HL-60 (cell line): ENCODE data around the gene ZGLP1.
A peak's percentile ranks its signal among the peaks of the same experiment; 100 is the strongest.
"Not testable (repeated sequence)": the region's sequence is repeated elsewhere in the genome, so short reads cannot be mapped to it uniquely, and the experiment has no call there.

Source experiments
- DNase-seq, 2 experiments: peaks; one replicate each; pipeline ENCODE4 v3.0.0-alpha.2; 2010 to 2020; ENCODE audit warnings: low read depth in 1 of 2, low spot score in 1 of 2
- H3K27ac ChIP-seq: fragments of 250-450 bp; sonication (Bioruptor Pico); replicated peaks from 2 replicates; pipeline ENCODE4 v1.5.1; 2020; ENCODE audit warnings: mild to moderate bottlenecking, moderate library complexity
- H3K27me3 ChIP-seq: fragments of 250-450 bp; sonication (Bioruptor Pico); 2 replicates; pipeline ENCODE4 v1.5.1; 2021; ENCODE audit warnings: mild to moderate bottlenecking, moderate library complexity; ENCODE audit not compliant: insufficient read depth, poor library complexity, severe bottlenecking
- H3K4me3 ChIP-seq: replicated peaks from 2 replicates; pipeline ENCODE4 v1.5.1; 2011; ENCODE audit warnings: mild to moderate bottlenecking, control low read depth, low read length; ENCODE audit not compliant: insufficient read depth
- GABPA ChIP-seq: IDR thresholded peaks from 2 replicates; pipeline ENCODE4 v1.6.1; 2012; ENCODE audit warnings: low read depth
- POLR2AphosphoS5 ChIP-seq: IDR thresholded peaks from 2 replicates; pipeline ENCODE4 v1.6.1; 2012; ENCODE audit warnings: low read depth
- SPI1 ChIP-seq: IDR thresholded peaks from 2 replicates; pipeline ENCODE4 v1.6.1; 2012; ENCODE audit warnings: low read depth, mild to moderate bottlenecking, borderline replicate concordance
- TF ChIP-seq, protein P1 (sequence below): IDR thresholded peaks from one replicate; pipeline ENCODE4 v1.5.1; 2011; ENCODE audit warnings: low read length, control low read depth, inconsistent platforms; ENCODE audit not compliant: insufficient read depth
- TF ChIP-seq, protein P2 (sequence below): IDR thresholded peaks from 2 replicates; pipeline ENCODE4 v1.6.1; 2012; ENCODE audit warnings: low read depth; ENCODE audit not compliant: insufficient replicate concordance

The ZGLP1 gene

DNA sequence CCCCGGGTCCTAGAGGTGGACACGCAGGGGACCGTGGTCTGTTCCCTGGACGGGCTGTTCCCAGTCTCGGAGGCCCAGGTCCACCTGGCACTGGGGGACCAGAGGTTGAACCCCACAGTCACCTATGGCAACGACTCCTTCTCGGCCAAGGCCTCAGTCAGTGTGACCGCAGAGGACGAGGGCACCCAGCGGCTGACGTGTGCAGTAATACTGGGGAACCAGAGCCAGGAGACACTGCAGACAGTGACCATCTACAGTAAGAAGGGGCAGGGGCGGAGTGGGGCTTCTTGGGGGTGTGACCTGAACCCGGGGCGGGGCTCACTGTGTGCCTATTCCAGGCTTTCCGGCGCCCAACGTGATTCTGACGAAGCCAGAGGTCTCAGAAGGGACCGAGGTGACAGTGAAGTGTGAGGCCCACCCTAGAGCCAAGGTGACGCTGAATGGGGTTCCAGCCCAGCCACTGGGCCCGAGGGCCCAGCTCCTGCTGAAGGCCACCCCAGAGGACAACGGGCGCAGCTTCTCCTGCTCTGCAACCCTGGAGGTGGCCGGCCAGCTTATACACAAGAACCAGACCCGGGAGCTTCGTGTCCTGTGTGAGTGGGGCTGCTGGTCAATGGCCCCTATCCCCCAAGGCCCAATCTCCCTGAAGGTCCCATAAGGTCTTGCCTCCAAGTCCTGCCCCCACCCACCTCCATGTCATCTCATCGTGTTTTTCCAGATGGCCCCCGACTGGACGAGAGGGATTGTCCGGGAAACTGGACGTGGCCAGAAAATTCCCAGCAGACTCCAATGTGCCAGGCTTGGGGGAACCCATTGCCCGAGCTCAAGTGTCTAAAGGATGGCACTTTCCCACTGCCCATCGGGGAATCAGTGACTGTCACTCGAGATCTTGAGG, 25.3 kb downstream of the ZGLP1 start:
- TF ChIP-seq, protein P1, sequence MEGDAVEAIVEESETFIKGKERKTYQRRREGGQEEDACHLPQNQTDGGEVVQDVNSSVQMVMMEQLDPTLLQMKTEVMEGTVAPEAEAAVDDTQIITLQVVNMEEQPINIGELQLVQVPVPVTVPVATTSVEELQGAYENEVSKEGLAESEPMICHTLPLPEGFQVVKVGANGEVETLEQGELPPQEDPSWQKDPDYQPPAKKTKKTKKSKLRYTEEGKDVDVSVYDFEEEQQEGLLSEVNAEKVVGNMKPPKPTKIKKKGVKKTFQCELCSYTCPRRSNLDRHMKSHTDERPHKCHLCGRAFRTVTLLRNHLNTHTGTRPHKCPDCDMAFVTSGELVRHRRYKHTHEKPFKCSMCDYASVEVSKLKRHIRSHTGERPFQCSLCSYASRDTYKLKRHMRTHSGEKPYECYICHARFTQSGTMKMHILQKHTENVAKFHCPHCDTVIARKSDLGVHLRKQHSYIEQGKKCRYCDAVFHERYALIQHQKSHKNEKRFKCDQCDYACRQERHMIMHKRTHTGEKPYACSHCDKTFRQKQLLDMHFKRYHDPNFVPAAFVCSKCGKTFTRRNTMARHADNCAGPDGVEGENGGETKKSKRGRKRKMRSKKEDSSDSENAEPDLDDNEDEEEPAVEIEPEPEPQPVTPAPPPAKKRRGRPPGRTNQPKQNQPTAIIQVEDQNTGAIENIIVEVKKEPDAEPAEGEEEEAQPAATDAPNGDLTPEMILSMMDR: no peak
- TF ChIP-seq, protein P2, sequence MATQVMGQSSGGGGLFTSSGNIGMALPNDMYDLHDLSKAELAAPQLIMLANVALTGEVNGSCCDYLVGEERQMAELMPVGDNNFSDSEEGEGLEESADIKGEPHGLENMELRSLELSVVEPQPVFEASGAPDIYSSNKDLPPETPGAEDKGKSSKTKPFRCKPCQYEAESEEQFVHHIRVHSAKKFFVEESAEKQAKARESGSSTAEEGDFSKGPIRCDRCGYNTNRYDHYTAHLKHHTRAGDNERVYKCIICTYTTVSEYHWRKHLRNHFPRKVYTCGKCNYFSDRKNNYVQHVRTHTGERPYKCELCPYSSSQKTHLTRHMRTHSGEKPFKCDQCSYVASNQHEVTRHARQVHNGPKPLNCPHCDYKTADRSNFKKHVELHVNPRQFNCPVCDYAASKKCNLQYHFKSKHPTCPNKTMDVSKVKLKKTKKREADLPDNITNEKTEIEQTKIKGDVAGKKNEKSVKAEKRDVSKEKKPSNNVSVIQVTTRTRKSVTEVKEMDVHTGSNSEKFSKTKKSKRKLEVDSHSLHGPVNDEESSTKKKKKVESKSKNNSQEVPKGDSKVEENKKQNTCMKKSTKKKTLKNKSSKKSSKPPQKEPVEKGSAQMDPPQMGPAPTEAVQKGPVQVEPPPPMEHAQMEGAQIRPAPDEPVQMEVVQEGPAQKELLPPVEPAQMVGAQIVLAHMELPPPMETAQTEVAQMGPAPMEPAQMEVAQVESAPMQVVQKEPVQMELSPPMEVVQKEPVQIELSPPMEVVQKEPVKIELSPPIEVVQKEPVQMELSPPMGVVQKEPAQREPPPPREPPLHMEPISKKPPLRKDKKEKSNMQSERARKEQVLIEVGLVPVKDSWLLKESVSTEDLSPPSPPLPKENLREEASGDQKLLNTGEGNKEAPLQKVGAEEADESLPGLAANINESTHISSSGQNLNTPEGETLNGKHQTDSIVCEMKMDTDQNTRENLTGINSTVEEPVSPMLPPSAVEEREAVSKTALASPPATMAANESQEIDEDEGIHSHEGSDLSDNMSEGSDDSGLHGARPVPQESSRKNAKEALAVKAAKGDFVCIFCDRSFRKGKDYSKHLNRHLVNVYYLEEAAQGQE: no peak
- TF ChIP-seq GABPA (no peak), POLR2AphosphoS5 (no peak), SPI1 (no peak)
- H3K27ac ChIP-seq: no peak overlapping the region
- no peak for DNase-seq
- no peak overlapping the region for H3K4me3 ChIP-seq
- peaks cover 6% of the 10 kb centered on the region for H3K27me3 ChIP-seq

DNA sequence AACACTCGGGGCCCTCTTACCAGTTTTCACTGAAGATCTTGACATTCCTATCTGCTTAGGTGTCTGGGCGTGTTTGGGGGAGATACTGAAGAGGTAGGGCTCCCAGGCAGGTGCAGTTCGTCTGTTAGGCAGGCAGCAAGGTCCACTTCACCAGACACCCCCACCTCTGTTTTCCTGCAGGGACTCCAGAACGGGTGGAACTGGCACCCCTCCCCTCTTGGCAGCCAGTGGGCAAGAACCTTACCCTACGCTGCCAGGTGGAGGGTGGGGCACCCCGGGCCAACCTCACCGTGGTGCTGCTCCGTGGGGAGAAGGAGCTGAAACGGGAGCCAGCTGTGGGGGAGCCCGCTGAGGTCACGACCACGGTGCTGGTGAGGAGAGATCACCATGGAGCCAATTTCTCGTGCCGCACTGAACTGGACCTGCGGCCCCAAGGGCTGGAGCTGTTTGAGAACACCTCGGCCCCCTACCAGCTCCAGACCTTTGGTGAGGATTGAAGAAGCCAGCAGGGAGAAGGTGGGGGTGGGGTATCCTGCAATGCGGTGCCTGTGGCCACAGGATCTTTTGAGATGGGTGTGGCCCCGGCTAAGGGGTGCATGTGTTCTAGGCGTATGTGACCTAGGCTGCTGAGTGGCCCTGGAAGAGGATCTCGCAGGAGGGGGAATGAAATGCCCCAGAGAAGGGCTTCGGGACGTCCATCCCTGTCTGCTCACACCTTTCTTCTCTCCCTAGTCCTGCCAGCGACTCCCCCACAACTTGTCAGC, 26.1 kb downstream of the ZGLP1 start:
- Histone ChIP-seq H3K27ac (no peak overlapping the region), H3K27me3 (no peaks in the 10 kb centered on the region), H3K4me3 (no peak overlapping the region)
- TF ChIP-seq, protein P1: no peak
- TF ChIP-seq GABPA (no peak), POLR2AphosphoS5 (no peak), SPI1 (no peak)
- TF ChIP-seq, protein P2: no peak
- no peak for DNase-seq

DNA sequence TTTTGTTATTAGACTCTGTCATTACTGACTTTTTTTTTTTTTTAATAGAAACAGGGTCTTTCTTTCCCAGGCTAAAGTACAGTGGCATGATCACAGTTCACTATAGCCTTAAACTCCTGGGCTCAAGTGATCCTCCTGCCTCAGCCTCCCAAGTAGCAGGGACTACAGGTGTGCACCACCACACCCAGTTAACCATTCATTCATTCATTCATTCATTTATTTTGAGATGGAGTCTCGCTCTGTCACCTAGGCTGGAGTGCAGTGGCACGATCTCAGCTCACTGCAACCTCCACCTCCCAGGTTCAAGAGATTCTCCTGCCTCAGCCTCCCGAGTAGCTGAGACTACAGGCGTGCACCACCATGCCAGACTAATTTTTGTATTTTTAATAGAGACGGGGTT, 27.6 kb downstream of the ZGLP1 start:
- DNase-seq, H3K4me3 ChIP-seq, H3K27me3 ChIP-seq, H3K27ac ChIP-seq: not testable (repeated sequence)

DNA sequence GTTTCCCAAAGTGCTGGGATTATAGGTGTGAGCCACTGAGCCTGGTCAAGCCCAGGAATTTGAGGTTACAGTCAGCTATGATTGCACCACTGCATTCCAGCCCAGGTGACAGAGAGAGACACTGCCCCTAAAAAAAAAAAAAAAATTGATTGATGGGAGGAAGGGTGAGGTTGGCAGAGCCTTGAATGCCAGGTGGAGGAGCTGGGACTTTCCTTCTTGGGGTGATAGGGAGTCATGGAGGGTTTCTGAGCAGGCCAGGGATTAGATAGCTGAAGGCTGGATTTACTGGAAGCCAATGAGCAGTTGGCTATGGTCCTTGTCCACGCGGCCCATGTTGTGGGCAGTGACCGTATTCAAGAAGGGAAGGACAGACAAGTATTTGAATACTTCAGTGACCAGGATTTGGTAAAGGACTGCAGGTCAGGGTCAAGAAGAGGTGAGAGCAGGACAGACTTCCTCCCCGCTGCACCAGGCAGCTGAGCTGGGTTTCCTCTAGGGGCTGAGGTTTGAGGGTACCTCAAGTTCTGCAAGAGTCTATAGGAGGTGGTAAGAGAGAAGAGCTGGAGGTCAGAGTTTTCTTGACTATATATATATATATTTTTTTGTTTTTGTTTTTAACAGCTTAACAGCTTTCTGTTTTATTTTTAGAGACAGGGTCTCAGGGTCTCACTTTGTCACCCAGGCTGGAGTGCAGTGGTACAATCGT, 29.7 kb downstream of the ZGLP1 start:
- H3K27me3 ChIP-seq: no peaks in the 10 kb centered on the region
- peak in 1 of 2 experiments; percentile 43 for DNase-seq
- TF ChIP-seq SPI1: peak; percentile 45; the same call in 1 of the 2 replicates
- TF ChIP-seq, protein P2: no peak
- no peak overlapping the region for H3K4me3 ChIP-seq
- no peak overlapping the region for H3K27ac ChIP-seq
